Measurements from ENCODE around the gene KCNK6.
"Not testable (repeated sequence)": the region's sequence is repeated elsewhere in the genome, so short reads cannot be mapped to it uniquely, and the experiment has no call there.

KCNK6 gene

GRCh38 chr19:38361633-38362075, 42.0 kb downstream of the KCNK6 start:
- FAIRE-seq, result no peak

GRCh38 chr19:38362076-38362945, 42.7 kb downstream of the KCNK6 start:
- FAIRE-seq (no peak), DNase-seq (ENCODE audit: low spot score) (peak; percentile 26)

More at GRCh38 chr19:38361633-38362075, 42.0 kb downstream of the KCNK6 start:
- DNase-seq (ENCODE audit: low spot score), result peak; percentile 57

- FAIRE-seq, result not testable (repeated sequence)
Measured at GRCh38 chr19:38362946-38363688, 43.5 kb downstream of the KCNK6 start.

GRCh38 chr19:38367041-38367440, 47.4 kb downstream of the KCNK6 start:
- DNase-seq (ENCODE audit: low spot score) (no peak), FAIRE-seq (no peak)

More at GRCh38 chr19:38362946-38363688, 43.5 kb downstream of the KCNK6 start:
- not testable (repeated sequence) for DNase-seq (ENCODE audit: low spot score)

GRCh38 chr19:38369584-38369983, 49.9 kb downstream of the KCNK6 start:
- DNase-seq (ENCODE audit: low spot score), result no peak
- no peak for FAIRE-seq

- FAIRE-seq, result no peak
- no peak for DNase-seq (ENCODE audit: low spot score)
Measured at GRCh38 chr19:38370299-38370698, 50.7 kb downstream of the KCNK6 start.

GRCh38 chr19:38371081-38371480, 51.4 kb downstream of the KCNK6 start:
- no peak for DNase-seq (ENCODE audit: low spot score)
- no peak for FAIRE-seq

GRCh38 chr19:38373907-38374331, 54.3 kb downstream of the KCNK6 start:
- no peak for FAIRE-seq
- DNase-seq (ENCODE audit: low spot score), result no peak

GRCh38 chr19:38374332-38375097, 54.9 kb downstream of the KCNK6 start, which contains the start of gene PSMD8:
Gene PSMD8, plus strand, starts transcription at chr19:38374571. Its CDS starts 31 bp downstream, at chr19:38374602.
- FAIRE-seq (peak; percentile 27), DNase-seq (ENCODE audit: low spot score) (peak; percentile 98)

- DNase-seq (ENCODE audit: low spot score) (no peak), FAIRE-seq (no peak)
Measured at GRCh38 chr19:38375098-38375493, 55.5 kb downstream of the KCNK6 start.

- FAIRE-seq, result no peak
- DNase-seq (ENCODE audit: low spot score), result no peak
Measured at GRCh38 chr19:38375748-38376147, 56.1 kb downstream of the KCNK6 start.

GRCh38 chr19:38376576-38376975, 56.9 kb downstream of the KCNK6 start:
- no peak for DNase-seq (ENCODE audit: low spot score)

GRCh38 chr19:38377052-38377451, 57.4 kb downstream of the KCNK6 start:
- no peak for FAIRE-seq
- no peak for DNase-seq (ENCODE audit: low spot score)

More at GRCh38 chr19:38376576-38376975, 56.9 kb downstream of the KCNK6 start:
- no peak for FAIRE-seq

GRCh38 chr19:38378866-38379265, 59.2 kb downstream of the KCNK6 start:
- no peak for DNase-seq (ENCODE audit: low spot score)
- no peak for FAIRE-seq

GRCh38 chr19:38381138-38381537, 61.5 kb downstream of the KCNK6 start:
- FAIRE-seq (no peak), DNase-seq (ENCODE audit: low spot score) (no peak)
